ENCODE measurements around the gene GARIN3.

The GARIN3 gene

GRCh38 chr5:157143127-157143971 lies 22.7 kb downstream of the GARIN3 start:
- no peak for DNase-seq (ENCODE audit: low read depth)

- peak; percentile 84 for DNase-seq (ENCODE audit: low read depth)
These were observed 23.5 kb downstream of the GARIN3 start, which contains the start of gene MED7 for GRCh38 chr5:157142317-157143126. Gene MED7, minus strand, starts transcription at chr5:157142865. Its CDS starts 3,434 bp downstream, at chr5:157139431.

- no peak for DNase-seq (ENCODE audit: low read depth)
These were observed 28.4 kb downstream of the GARIN3 start for GRCh38 chr5:157137691-157138090.

GRCh38 chr5:157132281-157132612 lies 33.8 kb downstream of the GARIN3 start:
- DNase-seq (ENCODE audit: low read depth), result no peak

- no peak for DNase-seq (ENCODE audit: low read depth)
These were observed 35.1 kb downstream of the GARIN3 start for GRCh38 chr5:157130925-157131324.

GRCh38 chr5:157121709-157122108 lies 44.4 kb downstream of the GARIN3 start:
- no peak for DNase-seq (ENCODE audit: low read depth)

- DNase-seq (ENCODE audit: low read depth), result no peak
These were observed 46.0 kb downstream of the GARIN3 start for GRCh38 chr5:157120102-157120501.

- no peak for DNase-seq (ENCODE audit: low read depth)
These were observed 49.5 kb downstream of the GARIN3 start for GRCh38 chr5:157116483-157116954.

GRCh38 chr5:157115502-157115901 lies 50.6 kb downstream of the GARIN3 start:
- DNase-seq (ENCODE audit: low read depth), result no peak

- no peak for DNase-seq (ENCODE audit: low read depth)
These were observed 51.1 kb downstream of the GARIN3 start for GRCh38 chr5:157115012-157115411.

- DNase-seq (ENCODE audit: low read depth), result no peak
These were observed 53.1 kb downstream of the GARIN3 start for GRCh38 chr5:157113002-157113401.

All from HS-27A (cell line).